Right lobe of liver (tissue), 4 donors: ENCODE results near the gene EVPLL.
"Not testable (repeated sequence)": the region's sequence is repeated elsewhere in the genome, so short reads cannot be mapped to it uniquely, and the experiment has no call there.

Experiments
- POLR2A ChIP-seq: fragments of 450-650 bp; IDR thresholded peaks from one replicate; pipeline ENCODE4 v1.6.1; 2017; ENCODE audit warnings: antibody characterized with exemption, mild to moderate bottlenecking
- TF ChIP-seq, protein P1 (sequence below), 4 donors: fragments of 200-600 bp in 3 of 4; fragments of 450-650 bp in 1 of 4; IDR thresholded peaks; one replicate each; pipeline versions ENCODE4 v1.5.1 to v1.8.0; 2016 to 2022; ENCODE audit warnings: antibody characterized with exemption in 4 of 4, mild to moderate bottlenecking in 2 of 4
- donor health status: DM: no; HTN: no; CAD: no.
- donor health status: DM: no; HTN: no; CAD: no.
- donor health status: DM: no; HTN: yes; CAD: no.

DNA sequence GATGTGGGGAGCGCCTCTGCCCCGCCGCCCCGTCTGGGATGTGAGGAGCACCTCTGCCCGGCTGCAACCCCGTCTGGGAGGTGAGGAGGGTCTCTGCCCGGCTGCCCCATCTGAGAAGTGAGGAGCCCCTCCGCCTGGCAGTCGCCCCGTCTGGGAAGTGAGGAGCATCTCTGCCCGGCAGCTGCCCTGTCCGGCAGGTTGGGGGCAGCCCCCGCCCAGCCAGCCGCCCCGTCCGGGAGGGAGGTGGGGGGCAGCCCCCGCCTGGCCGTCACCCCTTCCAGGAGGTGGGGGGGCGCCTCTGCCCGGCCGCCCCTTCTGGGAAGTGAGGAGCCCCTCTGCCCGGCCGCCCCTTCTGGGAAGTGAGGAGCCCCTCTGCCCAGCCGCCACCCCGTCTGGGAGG lies 39.4 kb upstream of the EVPLL start:
- not testable (repeated sequence) for TF ChIP-seq POLR2A
- TF ChIP-seq, protein P1, sequence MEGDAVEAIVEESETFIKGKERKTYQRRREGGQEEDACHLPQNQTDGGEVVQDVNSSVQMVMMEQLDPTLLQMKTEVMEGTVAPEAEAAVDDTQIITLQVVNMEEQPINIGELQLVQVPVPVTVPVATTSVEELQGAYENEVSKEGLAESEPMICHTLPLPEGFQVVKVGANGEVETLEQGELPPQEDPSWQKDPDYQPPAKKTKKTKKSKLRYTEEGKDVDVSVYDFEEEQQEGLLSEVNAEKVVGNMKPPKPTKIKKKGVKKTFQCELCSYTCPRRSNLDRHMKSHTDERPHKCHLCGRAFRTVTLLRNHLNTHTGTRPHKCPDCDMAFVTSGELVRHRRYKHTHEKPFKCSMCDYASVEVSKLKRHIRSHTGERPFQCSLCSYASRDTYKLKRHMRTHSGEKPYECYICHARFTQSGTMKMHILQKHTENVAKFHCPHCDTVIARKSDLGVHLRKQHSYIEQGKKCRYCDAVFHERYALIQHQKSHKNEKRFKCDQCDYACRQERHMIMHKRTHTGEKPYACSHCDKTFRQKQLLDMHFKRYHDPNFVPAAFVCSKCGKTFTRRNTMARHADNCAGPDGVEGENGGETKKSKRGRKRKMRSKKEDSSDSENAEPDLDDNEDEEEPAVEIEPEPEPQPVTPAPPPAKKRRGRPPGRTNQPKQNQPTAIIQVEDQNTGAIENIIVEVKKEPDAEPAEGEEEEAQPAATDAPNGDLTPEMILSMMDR (IDR thresholded peaks at IDR 0.05) = not testable (repeated sequence)
